D341Med (cell line): ENCODE measurements around the gene REG1A.

Source experiments
- DNase-seq: peaks from one replicate; pipeline ENCODE4 v3.0.0; 2012; ENCODE audit warnings: low spot score

The REG1A gene, protein sequence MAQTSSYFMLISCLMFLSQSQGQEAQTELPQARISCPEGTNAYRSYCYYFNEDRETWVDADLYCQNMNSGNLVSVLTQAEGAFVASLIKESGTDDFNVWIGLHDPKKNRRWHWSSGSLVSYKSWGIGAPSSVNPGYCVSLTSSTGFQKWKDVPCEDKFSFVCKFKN

DNA sequence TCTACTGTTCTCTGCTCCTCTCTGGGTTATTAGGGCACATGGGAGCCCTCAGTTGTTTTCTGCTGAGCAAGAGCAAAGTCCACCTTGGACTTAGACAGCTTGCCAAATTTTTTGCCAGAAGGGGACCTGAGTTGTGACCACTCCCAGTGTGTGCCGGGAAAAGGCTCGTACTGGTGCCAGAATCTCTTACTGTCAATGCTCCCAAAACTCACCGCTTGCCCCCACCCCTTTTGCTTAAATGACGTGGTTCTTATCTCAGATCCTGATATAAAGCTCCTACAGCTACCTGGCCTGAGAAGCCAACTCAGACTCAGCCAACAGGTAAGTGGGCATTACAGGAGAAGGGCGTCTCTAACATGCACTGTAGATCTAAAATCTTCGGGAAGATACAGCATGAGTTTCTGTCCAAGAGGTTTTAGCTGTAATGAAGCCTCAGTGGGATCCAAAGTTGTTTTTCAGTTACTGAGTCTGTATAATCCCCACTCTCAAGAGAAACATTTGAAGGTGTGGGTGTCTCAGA is at the start of gene REG1A:
REG1A (plus strand) TSS at position 295 of the 520 bp plus-strand sequence. CDS start 374 bp downstream, outside the sequence.
- no peak for DNase-seq

DNA sequence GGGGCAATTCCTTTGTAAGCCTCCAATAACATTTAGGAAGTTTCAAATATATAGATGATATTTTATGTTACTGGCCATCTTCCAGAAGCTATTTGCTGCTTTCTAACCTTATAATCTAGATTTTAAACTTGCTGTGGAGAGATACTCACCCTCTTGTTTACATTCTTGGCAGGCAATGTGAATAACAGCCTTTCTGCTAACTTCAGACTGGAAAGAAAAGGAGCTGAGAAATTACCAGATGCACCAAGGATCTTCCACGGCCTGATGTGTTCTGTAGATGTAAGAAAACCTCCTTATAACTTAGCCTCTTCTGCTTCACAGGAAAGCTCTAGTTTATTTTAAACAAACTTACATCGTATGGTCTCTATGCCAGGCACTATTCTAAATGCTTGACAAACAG is 49.2 kb upstream of the REG1A start:
- no peak for DNase-seq

DNA sequence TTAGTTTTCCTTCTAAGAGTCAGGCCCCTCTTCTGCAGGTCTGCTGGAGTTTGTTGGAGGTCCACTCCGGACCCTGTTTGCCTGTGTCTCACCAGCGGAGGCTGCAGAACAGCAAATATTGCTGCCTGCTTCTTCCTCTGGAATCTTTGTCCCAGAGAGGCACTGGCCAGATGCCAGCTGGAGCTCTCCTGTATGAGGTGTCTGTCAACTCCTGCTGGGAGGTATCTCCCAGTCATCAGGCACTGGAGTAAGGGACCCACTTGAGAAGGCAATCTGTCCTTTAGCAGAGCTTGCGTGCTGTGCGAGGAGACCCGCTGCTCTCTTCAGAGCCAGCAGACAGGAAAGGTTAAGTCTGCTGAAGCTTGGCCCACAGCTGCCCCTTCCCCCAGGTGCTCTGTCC is 37.3 kb upstream of the REG1A start:
- DNase-seq = no peak

DNA sequence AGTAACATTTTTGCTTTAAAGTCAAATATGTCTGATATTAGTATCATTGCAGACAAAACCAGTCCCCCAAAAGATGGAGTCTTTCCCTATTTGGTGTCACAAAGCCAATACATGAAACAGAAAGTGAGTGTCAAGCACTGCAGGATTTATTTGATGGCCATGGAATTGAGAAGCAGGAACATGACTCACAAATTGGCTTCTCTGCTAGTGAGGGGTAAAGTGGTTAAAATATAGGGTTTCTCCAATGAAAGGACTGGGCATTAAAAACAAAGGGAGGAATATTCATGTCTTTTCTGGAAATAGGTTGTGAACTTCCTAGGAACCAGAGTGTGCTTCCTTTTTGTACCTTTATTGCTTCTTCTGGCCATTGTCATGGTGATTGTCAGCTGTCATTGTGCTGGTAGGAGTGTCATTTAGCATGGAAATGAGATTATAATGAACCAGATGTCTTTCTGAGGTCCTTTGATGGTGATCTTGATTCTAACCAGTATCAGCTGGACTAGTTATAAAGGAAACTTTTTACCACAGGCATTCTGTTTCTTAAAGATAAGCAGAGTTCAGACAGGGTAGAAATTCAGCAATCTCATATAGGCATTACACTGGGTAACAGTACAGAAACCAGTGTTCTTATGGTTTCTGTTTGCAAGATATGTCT is 36.6 kb upstream of the REG1A start:
- no peak for DNase-seq

DNA sequence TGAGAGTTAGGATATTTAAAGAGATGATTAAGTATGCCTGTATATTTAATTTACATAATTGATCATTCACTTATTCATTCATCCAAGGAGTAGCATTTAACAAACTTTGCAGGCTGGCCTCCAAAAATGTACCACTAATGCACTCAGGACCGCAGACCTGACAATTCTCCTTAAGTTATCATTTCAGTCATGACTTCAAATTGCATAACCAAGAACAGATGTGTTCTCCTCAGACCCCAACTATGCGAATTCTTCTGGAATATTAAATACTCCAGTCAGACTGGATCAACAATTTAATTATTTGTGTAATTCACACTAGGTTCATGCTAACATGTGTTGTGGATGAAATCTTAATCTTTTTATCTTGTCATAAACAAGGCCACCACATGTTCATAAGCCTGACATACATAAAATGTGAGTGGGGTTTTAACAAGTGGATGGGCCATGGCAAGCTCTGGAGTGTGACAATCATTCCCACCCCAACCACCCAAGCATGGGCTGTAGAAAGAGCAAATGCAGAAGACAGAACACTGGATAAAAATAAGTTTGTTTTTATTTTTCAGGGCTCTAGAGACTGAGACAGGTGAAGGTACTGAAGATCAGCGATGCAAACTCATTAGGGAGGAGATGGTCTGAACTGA is 35.7 kb upstream of the REG1A start:
- DNase-seq = no peak

DNA sequence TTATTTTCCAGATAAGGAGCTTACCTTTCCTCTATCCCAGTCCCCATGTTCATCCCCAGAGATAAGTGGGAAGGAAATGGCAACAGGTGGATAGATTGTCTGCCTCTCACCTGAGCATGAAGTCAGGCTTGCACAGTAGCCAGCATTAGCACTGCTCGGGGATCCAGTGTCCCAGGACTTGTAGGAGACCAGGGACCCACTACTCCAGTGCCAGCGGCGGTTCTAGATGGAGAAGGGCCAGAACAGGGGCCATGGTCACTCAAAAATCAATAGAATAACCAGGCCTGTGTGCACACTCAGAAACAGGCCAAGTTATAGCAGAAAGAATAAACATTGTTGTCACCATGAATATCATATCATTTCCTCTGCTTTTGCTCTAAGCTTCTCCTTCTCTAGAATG is 34.9 kb upstream of the REG1A start:
- no peak for DNase-seq

DNA sequence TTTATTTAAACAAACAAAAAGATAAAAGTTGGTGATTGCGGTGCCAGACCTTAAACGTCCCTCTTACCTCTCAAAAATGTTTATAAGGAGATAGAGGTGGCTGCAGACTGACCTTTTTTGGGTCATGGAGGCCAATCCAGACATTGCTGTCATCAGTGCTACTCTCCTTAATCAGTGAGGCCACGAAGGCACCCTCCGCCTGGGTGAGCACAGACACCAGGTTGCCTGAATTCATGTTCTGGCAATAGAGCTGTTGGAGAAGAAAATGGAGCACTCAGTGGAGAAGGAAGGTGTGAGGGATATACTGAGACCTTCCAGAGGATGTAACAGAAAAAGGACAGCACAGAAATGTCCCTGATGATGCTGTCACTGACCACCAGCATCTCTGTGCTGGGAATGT is 34.0 kb upstream of the REG1A start:
- DNase-seq = no peak

DNA sequence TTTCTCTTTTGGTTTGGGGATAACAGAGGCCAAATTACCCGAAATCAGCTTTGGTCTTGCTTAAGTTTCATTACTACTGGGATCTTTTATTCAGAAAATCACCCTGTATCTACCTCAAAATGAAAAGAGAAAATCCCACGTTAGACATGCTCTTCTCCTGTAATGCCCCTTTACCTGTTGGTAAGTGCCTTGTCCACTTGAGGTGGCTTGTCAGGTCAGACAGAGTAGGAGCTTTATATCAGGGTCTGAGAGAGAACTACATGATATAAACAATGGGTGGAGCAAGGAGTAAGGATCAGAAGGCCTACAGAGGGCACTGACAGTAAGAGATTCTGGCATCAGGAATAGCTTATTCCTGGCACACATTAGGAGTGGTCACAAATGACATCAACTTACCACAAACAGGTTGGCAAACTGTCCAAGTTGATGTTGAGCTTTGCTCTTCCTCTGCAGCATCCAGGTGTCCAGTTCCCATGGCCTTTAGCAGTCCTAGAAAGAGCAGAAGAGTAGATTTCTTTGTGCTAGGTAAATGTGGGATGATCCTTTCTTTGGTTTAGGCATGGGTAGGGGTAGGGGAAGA is 32.4 kb upstream of the REG1A start, which contains the start of gene REG1B:
REG1B (minus strand) TSS at position 209 of the 580 bp plus-strand sequence. CDS start 381 bp downstream, outside the sequence.
- no peak for DNase-seq

DNA sequence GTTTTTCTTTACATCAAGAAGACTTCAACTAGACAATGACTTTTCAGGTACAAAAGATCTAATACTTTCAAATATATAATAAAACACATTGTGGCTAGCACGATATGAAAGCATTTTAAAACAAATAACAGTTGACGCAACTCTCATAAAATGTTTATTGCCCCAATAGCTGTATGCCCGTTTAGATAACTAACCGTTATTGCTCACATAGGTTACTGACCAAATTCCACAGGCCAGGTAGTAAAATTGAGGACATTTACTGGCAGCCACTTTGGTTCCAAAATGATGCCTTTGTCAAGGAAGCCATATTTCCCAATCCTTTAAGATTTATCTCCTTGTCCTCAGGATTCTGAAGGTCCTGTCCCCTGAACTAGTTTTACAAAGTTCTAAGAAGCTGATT is 29.6 kb upstream of the REG1A start:
- no peak for DNase-seq

DNA sequence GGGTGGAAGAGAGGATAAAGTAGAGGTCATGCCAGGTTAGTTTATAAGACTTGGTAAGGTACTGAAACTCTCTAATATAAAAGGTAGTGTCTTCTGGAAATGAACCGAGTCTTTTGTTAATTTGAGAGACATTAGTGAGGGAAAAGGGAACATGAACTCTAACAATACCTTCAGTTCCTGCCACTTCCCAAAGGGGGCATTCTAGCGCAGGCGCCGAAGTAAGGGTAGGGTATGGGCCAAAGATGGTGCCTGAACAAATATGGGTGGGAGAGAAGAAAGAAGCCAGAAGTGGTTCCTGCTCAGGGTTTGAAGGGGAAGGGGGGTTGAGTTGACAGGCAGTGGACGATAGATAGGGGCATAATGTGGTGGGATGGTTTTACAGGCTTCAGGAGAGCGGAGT is 22.4 kb upstream of the REG1A start:
- DNase-seq = no peak

DNA sequence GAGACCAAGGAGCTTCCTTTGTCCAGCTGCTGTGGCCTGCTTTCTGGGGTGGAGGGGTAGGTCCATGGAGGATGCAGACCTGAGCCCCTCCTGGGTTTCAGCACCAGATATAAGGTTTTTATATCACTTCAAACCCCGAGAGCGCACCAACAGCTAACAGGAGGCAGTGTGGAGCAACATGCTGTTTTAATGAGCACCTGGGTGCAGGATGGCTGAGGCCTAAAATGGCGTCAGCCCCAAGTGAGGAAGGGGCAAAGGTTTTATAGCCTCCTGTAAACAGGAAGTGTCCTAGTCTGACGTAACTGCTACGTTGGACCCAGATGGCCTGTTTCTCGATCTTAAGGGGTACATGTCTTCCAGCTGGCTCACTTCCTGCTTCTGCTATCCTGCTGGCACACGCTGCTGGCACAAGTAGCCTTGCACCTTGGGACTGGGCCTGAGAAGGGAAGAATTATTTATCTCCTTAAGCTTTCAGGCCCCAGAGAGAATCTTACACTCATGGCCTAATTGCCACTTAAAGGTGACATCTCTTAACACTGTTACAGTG is 21.1 kb upstream of the REG1A start:
- DNase-seq = no peak

DNA sequence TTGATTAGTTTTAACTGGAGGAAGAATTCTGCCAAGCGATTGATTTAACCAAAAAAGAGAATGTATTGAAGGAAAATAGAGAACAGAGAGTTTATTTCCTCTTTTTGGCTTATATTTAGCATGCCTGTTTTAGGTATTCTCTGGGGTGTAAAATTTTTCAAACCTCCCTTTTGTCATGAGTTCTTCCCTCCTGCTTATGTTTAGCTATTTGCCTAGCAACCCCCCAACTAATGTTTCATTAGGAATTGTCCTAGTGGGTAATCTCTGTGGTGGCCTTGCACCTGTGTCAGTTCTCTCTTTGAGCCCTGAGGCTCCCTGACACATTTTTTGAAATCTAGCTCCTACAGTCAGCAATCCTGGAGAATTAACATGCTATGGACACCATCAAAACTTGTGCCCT is 20.0 kb upstream of the REG1A start:
- DNase-seq = no peak

DNA sequence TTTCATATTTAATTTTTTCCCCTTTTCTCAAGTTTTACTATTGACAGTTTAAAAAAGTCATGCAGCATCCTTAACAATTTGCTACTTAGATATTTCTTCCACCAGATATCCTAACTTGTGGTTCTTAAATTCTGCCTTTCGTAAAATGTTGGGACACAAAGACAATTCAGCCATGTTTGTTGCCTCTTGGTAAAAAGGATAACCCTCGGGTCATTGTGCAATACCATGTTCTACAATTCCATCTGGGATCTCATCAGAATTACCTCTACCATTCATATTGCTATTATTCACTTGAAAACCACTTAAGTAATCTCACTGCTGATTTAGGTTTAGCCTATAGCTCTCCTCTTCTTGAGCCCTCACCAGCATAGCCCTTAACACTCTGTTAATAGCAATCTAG is 19.3 kb upstream of the REG1A start:
- no peak for DNase-seq

DNA sequence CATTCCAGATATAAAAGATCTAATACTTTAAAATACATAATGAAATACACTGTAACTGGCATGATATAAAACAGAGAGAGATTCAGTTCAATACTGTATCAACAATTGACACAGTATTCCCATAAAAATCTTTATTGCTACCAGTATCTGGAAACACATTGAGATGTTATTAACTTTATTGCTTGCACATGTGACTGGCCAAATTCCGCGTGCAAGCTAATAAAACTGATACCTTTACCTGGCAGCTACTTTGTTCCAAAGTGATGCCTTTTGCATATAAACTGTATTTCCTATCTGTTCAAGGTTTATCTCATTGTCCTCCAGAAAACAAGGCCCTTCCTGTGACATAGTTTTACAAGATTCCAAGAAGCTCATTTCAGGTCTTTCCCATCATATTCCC is 17.1 kb upstream of the REG1A start:
- DNase-seq = no peak

DNA sequence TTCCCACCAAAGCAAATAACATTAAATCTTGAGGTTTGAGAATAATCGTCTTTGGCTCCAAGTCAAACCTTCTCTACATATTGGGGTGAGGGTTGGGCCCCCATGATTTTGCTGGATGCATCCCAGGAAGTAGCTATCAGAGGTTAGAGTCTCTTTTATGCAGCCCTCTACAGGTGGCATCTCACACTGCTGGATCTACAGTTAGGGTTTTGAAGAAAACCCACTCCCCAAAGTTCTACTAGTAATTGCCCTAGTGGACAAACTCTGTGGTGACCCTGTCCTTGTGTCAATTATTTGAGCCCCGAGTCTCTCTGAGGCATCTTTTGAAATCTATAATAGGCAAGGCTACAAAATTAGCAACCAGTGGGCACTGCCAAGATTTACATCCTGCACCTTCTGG is 15.0 kb upstream of the REG1A start:
- DNase-seq = no peak

DNA sequence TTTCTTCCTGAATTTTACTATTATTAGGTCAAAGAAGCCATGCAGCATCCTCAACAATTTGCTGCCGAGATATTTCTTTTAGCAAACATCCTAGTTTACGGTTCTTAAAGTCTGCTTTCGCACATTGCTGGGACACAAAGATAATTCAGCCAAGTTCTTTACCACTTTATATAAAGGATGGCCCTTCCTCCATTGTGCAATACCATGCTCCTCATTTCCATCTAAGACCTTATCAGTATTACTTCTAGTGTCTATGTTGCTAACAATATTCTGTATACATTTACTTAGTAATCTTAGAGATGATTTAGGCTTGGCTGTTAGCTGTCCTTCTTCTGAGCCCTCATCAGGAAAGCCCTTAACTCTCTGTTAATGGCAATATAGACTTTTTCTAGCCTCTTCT is 8.0 kb upstream of the REG1A start:
- no peak for DNase-seq

DNA sequence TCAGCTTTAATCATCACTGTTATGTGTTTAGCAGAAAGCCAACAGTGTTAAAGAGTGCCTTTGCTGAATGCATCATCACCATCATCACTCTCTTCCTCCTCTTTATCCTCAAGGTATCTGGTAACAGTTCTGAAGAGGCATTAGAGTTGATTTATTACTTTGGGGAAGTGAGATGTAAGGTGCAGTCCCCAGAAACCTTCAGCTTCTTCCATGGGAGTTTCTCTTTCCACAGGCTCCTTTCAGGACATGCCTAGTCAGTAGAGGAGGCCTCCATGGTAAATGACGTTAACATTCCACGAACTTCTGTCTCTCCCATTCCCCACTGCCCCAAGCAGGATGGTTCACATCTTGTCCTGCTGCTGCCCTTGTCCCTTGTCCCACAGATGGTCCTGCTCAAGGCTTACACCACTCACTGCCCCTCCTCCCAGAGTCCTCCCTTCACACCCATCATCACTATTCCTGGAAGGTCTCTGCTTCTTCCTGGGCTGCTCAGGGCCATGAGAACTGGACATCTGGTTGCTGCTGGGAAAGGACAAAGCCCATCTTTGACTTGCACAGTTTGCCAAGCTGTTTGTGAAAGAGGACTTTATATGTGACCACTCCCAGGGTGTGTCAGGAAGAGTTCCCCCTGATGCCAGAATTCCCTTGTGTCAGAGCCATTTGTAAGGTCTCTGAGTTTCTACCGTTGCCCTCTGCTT is 5.3 kb upstream of the REG1A start:
- no peak for DNase-seq

DNA sequence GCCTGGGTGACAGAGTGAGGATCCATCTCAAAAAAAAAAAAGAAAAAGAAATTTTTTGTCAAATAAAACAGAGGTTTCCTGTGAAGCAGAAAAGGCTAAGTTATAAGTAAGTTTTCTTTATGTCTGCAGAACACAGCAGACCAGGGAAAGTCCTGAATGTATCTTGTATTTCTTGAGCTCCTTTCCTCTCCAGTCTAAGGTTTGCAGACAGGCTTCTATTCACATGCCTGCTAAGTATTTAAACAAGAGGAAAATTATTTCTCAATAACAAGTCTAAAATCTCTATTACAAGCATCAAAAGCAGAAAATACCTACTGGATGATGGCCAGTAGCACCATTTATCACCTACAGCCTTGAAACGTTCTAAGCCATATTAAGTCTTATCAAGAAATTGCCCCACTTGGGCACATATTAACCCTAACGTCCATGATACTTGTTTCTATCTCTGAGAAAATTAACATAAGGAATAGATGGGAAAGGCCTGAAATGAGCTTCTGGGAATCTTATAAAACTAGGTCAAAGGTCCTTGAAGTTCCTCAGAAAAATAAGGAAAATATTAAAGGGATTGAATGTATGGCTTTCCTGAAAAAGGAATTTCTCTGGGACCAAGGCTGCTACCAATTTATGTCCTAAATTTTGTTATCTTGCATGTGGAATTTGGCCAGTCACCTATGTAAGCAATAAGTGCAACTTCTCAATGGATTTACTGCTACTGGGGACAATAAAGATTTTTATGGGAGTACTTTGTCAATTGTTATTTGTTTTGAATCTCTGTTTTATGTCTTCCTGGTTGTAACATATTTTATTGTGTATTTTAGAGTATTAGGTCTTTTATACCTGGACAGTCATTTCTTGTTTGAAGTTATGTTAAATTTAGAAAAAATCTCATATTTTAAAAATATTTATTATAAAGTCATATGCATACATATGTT is 3.0 kb upstream of the REG1A start:
- DNase-seq = no peak

DNA sequence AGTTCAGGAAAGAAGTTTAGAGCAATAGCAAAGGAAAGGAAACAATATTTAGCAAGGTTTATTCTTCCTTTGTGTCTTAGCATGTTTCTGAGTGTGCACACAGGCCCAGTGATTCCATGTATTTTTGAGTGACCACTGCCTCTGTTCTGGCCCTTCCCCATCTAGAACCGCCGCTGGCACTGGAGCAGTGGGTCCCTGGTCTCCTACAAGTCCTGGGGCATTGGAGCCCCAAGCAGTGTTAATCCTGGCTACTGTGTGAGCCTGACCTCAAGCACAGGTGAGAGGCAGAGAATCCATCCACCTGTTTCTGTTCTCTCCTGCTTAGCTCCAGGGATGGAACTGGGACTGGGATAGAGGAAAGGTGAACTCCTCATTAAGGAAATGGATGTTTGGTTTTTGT is 2.4 kb downstream of the REG1A start:
- DNase-seq = no peak

DNA sequence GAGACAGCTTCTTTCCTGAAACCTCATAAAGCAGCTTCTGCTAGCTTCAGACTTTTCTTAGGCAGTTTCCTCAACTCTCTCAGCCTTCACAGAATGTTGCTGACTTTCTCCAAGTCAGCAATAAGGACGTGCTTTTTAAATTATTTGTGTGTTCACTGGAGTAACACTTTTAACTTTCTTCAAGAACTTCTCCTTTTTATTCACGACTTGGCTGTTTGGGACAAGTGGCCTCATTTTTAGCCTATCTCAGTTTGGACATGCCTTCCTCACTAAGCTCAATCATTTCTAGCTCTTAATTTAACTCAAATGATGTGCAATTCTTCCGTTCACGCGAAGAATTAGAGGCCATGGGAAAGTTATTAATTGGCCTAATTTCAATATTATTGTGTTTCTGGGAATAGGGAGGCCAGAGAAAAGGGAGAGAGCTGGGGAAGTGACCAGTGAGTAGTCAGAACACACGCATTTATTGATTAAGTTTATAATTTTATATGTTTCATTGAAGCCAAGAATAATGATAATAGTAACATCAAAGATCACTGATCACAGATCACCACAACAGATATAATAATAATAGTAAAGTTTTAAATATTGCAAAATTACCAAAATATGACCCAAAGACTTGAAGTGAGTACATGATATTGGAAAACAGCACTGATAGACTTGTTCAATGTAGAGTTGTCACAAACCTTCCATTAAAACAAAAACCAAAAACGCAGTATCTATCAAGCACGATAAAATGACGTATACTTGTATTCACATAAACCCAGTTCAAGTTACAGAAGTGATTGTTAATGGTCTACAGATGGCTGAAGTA is 4.8 kb downstream of the REG1A start:
- no peak for DNase-seq
